ENCODE measurements around the gene ARHGAP40.

DNA sequence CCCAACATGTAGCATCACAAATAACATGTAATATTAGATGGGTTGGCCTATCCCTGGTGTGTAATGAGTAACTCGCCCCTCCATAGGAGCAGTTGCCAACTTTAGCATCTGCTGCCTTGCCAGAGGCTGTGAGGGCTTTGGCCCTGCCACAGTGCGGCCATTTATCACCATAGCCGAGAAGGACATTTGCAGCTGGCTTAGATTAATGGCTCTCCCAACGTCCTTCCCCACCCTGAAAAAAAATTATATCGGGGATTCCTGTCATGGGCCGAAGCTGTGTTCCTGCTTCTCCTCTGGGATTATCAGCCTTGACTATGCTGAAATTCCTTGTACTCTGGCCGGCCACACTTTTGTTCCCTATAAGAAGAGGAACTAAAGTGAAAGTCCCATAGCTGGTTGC, 28.2 kb upstream of the ARHGAP40 start:
- TF ChIP-seq BHLHE40 (IDR thresholded peaks at IDR 0.05; ENCODE audit: low read length) (no peak), ZNF24 (IDR thresholded peaks at IDR 0.05) (no peak), CHCHD3 (CRISPR knock-in tag; IDR thresholded peaks at IDR 0.05) (no peak), YBX1 (IDR thresholded peaks at IDR 0.05) (no peak), CTCF (IDR thresholded peaks at IDR 0.05 in 2 of 3, conservative IDR thresholded peaks at IDR 0.05 in 1 of 3; ENCODE audit: insufficient read depth in 2 of 3, low read depth in 1 of 3, low read length in 3 of 3) (no peak), CTBP1 (IDR thresholded peaks at IDR 0.05; ENCODE audit: borderline replicate concordance) (no peak), RBM17 (IDR thresholded peaks at IDR 0.05; ENCODE audit: borderline replicate concordance, low read depth, low read length) (no peak)

Measured in K562 (cell line).